OCI-LY7 (cell line): Measurements from ENCODE around the gene ABCC12. TPM values are rescaled to one million over a fixed set of nuclear protein-coding genes. Genes with fewer than 3 reads are reported as not detected.

Source experiments
- BruUV-seq: library from RNA; stranded (reverse); fragments of 400-500 nt; replicated peaks from 2 replicates; lab custom pipeline; 2021; lab: Mats Ljungman, UMichigan
- CTCF ChIA-PET: fragments of 300-600 bp; sonication (Branson Sonifier 250); formaldehyde crosslinking; loops from one replicate; lab custom pipeline; 2022; ENCODE audit warnings: antibody characterized with exemption; ENCODE audit not compliant: unreplicated experiment; lab: Charles Lee
- POLR2A ChIA-PET: fragments of 300-600 bp; sonication (Branson Sonifier 250); formaldehyde crosslinking; loops from one replicate; lab custom pipeline; 2022; ENCODE audit warnings: antibody characterized with exemption; lab: Charles Lee
- DNase-seq: peaks from one replicate; pipeline ENCODE4 v3.0.0-alpha.2; 2015; ENCODE audit warnings: low spot score
- H2AFZ ChIP-seq: fragments of 200-600 bp; sonication (generic), shearing (Covaris generic); 2 replicates; pipeline ENCODE4 v1.6.1; 2014; ENCODE audit warnings: mild to moderate bottlenecking, antibody characterized with exemption, low read length, moderate library complexity
- H3K27ac ChIP-seq: fragments of 200-600 bp; sonication (generic); 2 replicates; pipeline ENCODE4 v1.5.1; 2014; ENCODE audit warnings: mixed run types, low read depth, mild to moderate bottlenecking, moderate library complexity, low read length, inconsistent platforms; ENCODE audit not compliant: poor library complexity, severe bottlenecking
- H3K36me3 ChIP-seq: fragments of 200-600 bp; sonication (generic); 2 replicates; pipeline ENCODE4 v1.6.1; 2014; ENCODE audit warnings: mild to moderate bottlenecking, antibody characterized with exemption, low read length, moderate library complexity, mixed read lengths; ENCODE audit not compliant: insufficient read depth
- H3K4me1 ChIP-seq: fragments of 200-600 bp; sonication (generic); 2 replicates; pipeline ENCODE4 v1.5.1; 2014; ENCODE audit warnings: mild to moderate bottlenecking, low read length; ENCODE audit not compliant: insufficient read depth, poor library complexity, severe bottlenecking
- H3K4me2 ChIP-seq: fragments of 200-600 bp; sonication (generic); 2 replicates; pipeline ENCODE4 v1.6.1; 2014; ENCODE audit warnings: mild to moderate bottlenecking, low read length
- H3K4me3 ChIP-seq: fragments of 200-600 bp; sonication (generic); 2 replicates; pipeline ENCODE4 v1.5.1; 2014; ENCODE audit warnings: mild to moderate bottlenecking, low read depth, low read length; ENCODE audit not compliant: poor library complexity, severe bottlenecking
- H3K79me2 ChIP-seq: fragments of 200-600 bp; sonication (generic); 2 replicates; pipeline ENCODE4 v1.6.1; 2016; ENCODE audit warnings: low read depth, mild to moderate bottlenecking, low read length, moderate library complexity, mixed read lengths; ENCODE audit not compliant: insufficient read depth
- H3K9me2 ChIP-seq: fragments of 200-600 bp; sonication (generic); 2 replicates; pipeline ENCODE4 v1.6.1; 2016; ENCODE audit warnings: mild to moderate bottlenecking, low read length, mixed read lengths; ENCODE audit not compliant: insufficient read depth
- H3K9me3 ChIP-seq: fragments of 200-600 bp; sonication (generic); 2 replicates; pipeline ENCODE4 v1.6.1; 2014; ENCODE audit warnings: mild to moderate bottlenecking, mixed run types, low read length, mixed read lengths
- H4K20me1 ChIP-seq: fragments of 200-600 bp; sonication (generic); 2 replicates; pipeline ENCODE4 v1.6.1; 2014; ENCODE audit warnings: mild to moderate bottlenecking, antibody characterized with exemption, low read length, moderate library complexity, mixed read lengths; ENCODE audit not compliant: insufficient read depth
- EZH2phosphoT487 ChIP-seq: fragments of 200-600 bp; sonication (generic); IDR thresholded peaks from 2 replicates; pipeline ENCODE4 v1.6.1; 2018; ENCODE audit warnings: low read depth, borderline replicate concordance, mild to moderate bottlenecking, mixed run types, antibody characterized with exemption, low read length, moderate library complexity, mixed read lengths
- intact Hi-C: fragments of 100-400 bp; cut with micrococcal nuclease; formaldehyde crosslinking; loops from one replicate; pipeline ENCODE4 v1.10.0; 2022; ENCODE audit not compliant: unreplicated experiment
- total RNA-seq, 2 experiments: library from RNA; depleted of rRNA in 1 of 2; stranded (reverse); fragments of >200 nt in 1 of 2; shearing (Covaris generic) in 1 of 2; gene quantifications; 2 replicates each; pipeline ENCODE4 v1.2.3, GENCODE V29; 2014 to 2022
- TF ChIP-seq, protein P1 (sequence below): fragments of 200-600 bp; sonication (generic); conservative IDR thresholded peaks from 2 replicates; pipeline ENCODE4 v1.5.1; 2014; ENCODE audit warnings: mild to moderate bottlenecking, antibody characterized with exemption, low read length, moderate library complexity, mixed read lengths

Gene ABCC12
- total RNA-seq, 2 experiments from 2014 or later, result not detected

DNA sequence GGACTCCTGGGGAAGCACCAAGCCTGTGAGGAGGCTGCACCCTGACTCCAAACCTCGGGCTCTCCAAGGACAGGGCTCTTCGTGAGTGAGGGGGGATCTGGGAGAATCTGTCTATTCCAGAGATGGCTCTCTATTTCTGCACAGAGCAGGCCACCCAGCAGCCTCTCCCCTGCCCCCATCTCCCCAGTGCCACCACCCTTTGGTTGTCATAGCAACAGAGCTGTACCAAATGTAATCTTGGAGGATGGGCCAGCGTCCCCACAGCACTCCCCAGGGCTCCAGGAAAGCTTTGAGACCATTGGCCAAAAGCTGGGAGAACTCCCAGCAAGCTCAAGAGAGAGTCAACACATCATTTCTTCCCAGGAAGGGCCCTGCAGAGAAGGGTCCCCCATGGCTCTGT, 49.3 kb downstream of the ABCC12 start:
- BruUV-seq, result no TSS peak
- no peak overlapping the region for H2AFZ ChIP-seq
- DNase-seq, result no peak
- CTCF ChIA-PET, result no interaction called here
- no peaks in the 10 kb centered on the region for H3K4me1 ChIP-seq
- H3K9me3 ChIP-seq, result no peaks in the 10 kb centered on the region
- no peak overlapping the region for H3K4me2 ChIP-seq
- intact Hi-C loops, result no loop called here
- no peaks in the 10 kb centered on the region for H3K79me2 ChIP-seq
- no peaks in the 10 kb centered on the region for H4K20me1 ChIP-seq
- POLR2A ChIA-PET, result no interaction called here
- no peaks in the 10 kb centered on the region for H3K9me2 ChIP-seq
- no peaks in the 10 kb centered on the region for H3K36me3 ChIP-seq
- H3K27ac ChIP-seq, result no peak overlapping the region
- TF ChIP-seq, protein P1, sequence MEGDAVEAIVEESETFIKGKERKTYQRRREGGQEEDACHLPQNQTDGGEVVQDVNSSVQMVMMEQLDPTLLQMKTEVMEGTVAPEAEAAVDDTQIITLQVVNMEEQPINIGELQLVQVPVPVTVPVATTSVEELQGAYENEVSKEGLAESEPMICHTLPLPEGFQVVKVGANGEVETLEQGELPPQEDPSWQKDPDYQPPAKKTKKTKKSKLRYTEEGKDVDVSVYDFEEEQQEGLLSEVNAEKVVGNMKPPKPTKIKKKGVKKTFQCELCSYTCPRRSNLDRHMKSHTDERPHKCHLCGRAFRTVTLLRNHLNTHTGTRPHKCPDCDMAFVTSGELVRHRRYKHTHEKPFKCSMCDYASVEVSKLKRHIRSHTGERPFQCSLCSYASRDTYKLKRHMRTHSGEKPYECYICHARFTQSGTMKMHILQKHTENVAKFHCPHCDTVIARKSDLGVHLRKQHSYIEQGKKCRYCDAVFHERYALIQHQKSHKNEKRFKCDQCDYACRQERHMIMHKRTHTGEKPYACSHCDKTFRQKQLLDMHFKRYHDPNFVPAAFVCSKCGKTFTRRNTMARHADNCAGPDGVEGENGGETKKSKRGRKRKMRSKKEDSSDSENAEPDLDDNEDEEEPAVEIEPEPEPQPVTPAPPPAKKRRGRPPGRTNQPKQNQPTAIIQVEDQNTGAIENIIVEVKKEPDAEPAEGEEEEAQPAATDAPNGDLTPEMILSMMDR, result no peak
- TF ChIP-seq EZH2phosphoT487, result no peak
- H3K4me3 ChIP-seq, result no peak overlapping the region

Other genes with a start within 250 kb of the ABCC12 start
- 13.0 and 16.8 TPM in 2 replicates for gene LONP2, start 88.3 kb upstream of the ABCC12 start, total RNA-seq (2014; rRNA removed; shearing (Covaris generic))
- gene LONP2, start 88.3 kb upstream of the ABCC12 start, total RNA-seq (2022), result 22.7 and 23.3 TPM in 2 replicates
- gene ABCC11, start 91.5 kb upstream of the ABCC12 start, total RNA-seq (2014; rRNA removed; shearing (Covaris generic)), result not detected in 2 replicates
- gene ABCC11, start 91.5 kb upstream of the ABCC12 start, total RNA-seq (2022), result 0.10 TPM in 1 of 2 replicates, not detected in the other
- gene SIAH1, start 229.4 kb upstream of the ABCC12 start, total RNA-seq (2014; rRNA removed; shearing (Covaris generic)), result 15.7 and 22.8 TPM in 2 replicates
- gene SIAH1, start 229.4 kb upstream of the ABCC12 start, total RNA-seq (2022), result 18.9 and 23.1 TPM in 2 replicates